HUDEP-2 (cell line): ENCODE data around the gene NOTCH4.

Experiments
- DNase-seq, 76 experiments: peaks; one replicate each; lab custom pipeline; 2025; ENCODE audit not compliant: unreplicated experiment in 76 of 76; lab: John Stamatoyannopoulos, UW

The NOTCH4 gene

DNA sequence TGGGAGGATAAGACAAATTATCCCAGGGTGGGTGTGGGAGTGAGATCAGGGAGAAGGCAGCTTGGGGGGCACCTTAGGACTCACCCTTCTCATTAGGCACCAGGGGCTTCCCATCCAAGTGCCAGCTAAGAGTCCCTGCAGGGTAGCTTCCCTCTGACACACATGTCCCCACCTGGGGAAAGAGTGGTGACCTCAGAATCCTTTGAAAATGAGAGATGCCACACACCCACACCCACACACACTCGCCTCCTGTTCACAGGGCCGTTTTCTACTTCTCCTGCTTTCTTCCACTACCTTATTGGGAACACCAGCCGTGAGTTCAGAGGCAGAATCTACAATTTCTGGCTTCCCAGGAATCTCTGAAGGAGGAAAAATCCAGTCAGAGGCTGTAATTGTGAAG, 40.8 kb downstream of the NOTCH4 start:
- no peak for DNase-seq

DNA sequence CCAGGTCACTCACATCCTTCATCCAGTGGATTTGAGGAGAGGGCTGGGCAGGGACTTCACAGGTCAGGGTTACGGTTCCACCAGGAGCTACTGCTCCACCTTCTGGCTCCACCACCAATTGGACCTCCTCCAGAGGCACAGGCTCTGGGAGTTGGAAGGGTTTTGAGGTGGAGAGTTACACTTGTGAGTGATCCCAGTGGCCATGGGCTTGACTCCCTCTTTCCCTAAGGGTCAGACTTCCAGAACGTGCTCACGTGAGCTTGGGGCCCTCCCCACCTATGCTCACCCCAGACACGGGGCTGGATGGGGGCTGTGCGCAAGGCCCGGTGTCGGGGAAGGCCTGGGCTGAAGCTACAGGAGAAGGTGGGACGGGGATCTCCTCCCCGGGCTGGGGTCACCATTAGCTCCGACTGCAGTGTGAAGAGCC, 41.3 kb downstream of the NOTCH4 start:
- DNase-seq: peak in 13 of 76 experiments; percentile 29 to 78 (median 50)

DNA sequence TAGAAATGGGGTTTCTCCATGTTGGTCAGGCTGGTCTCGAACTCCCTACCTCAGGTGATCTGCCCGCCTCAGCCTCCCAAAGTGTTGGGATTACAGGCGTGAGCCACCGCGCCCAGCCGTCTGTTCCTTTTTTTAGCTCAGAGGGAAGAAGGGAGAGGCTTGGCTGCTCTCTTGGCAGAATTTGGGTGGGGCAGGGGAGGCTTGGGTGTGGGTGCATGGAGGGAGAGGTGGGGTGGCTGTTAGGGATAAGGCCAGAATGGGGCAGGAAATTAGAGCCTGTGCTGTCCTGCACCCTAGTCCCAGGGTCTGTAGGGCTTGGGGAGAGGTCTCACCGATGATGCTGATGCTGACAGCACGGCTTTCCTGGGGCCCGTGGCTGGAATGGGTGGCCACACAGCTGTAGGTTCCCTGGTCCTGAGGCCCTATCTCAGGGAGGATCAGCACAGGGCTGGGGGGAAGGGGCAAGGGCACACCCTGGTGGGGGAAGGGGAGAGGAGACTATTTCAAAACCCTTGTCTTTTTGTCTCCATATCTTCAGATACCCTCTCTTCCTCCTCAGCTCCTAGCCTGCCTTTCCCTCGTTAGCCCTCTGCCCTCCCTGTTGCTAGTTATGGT, 41.8 kb downstream of the NOTCH4 start:
- peak in 64 of 76 experiments; percentile 23 to 87 (median 69) for DNase-seq

DNA sequence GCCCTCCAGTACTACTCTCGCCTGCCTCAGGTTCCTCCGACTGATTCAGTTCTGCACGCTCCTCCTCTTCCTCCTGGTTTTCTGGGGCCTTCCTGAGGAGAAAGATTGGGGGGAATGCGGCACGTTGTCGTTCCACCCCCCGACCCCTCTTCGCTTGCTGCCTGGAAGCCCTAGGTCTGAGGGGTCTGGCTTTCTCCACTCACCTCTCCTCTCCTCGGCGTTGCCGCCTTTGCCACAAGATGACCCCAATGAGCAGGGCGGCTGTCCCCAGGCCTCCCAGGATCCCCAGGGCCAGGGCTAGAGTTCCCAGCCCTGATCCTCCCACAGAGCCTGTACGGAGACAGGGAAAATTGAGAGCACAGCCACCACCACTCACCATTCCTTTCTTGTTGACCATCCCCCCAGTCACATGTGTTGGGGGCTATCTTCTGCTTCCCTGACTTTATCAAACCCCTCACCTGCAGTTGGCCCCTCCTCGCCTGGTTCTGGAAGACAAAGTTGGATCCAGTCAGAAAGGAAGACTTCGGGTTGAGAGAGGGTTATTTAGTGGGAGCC, 42.6 kb downstream of the NOTCH4 start:
- DNase-seq: no peak

DNA sequence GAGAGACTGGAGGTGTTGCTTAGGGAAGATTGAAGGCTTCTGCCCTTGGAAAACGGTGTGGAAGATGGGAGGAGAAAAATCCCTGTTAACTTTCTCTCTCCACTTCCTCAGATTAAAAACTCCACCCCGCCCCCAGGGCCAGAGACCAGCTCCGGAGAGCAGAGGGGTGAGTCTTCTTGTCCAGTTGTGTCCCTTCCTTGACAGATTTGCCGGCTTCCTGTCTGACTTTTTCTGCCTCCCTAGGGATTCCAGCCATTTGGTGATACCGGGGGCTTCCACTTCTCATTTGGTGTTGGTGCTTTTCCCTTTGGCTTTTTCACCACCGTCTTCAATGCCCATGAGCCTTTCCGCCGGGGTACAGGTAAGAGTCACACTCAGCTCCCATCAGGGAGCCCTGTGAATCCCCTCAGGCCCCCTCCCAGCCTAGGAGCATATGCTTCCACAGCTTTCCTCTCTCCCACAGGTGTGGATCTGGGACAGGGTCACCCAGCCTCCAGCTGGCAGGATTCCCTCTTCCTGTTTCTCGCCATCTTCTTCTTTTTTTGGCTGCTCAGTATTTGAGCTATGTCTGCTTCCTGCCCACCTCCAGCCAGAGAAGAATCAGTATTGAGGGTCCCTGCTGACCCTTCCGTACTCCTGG, 44.0 kb downstream of the NOTCH4 start:
- DNase-seq: no peak

DNA sequence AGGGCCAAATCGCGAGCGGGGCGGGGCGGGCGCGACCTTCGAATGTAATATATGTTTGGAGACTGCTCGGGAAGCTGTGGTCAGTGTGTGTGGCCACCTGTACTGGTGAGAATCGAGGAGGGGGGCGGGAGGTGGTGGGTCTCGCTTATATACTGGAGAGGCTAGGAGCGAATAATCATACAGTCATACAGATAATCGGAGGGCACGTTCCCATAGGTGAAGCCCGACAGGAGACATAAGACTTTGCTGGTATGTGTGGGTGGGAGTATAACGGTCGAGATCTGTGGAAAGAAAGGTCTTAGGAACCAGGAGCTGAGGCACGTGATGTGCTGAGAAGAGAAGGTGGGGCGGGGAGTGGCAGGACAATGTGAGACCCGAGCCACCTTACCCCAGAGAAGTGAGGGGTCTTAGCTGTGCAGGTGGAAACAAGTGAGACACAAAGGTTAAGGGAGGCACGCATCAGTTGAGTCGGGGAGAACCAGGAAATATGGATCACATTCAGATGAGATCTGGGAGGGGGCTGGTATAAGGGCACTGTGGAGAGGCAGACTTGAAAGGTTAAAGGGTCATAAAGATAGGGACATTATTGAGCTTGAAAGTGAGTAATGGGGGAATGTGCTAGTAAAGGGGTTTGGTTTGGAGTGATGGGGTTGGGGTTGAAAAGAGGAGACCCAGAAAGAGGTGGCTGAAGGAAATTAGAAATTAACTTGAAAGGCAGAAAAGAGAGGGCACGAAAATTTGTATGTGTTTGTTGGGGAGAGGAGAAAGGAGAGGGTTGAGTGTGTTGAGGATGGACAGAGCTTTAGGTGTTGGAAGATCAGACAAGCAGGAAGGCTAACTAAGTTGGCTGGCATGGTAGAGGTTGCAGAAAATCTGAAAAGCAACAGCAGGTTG, 45.1 kb downstream of the NOTCH4 start:
- peak in 1 of 76 experiments; percentile 65 for DNase-seq

DNA sequence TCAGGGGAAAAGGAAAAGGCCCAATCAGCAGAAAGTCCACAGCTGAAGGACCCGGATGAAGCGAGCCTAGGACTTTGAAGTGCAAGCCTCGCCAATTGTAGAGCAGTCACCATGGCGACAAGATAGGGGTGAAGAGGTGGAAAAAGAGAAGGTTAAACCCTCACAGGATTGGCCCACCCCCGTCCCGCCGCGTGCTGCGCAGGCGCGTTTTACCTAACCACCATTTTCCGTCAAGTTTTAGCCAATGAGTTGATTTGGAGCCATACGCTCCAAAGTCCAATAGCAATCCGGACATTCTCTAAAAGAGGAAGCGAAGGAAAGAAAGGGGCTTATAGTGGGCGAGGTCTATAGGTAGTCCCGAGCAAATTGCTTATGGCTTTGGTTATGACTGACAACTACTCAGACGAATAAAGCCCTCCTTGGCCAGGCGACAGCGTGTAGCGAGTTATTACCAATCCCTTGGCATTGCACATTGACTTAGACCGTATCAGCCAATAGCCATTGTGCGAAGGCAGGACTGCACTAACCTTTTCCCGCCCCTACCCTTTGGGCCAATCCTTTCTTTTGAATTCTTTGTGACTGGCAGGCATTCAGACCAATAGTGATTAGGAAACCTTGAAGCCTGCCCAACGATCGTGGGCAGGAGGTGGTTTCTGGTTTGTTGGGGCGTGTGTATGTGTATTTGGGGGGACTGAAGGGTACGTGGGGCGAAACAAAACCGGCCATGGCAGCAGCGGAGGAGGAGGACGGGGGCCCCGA, 45.9 kb downstream of the NOTCH4 start, which contains the start of gene RNF5:
Gene RNF5 (plus strand): TSS at position 618 of the 759 bp plus-strand sequence. CDS start 107 bp downstream, at position 725.
- DNase-seq: peak in 74 of 76 experiments; percentile 91 to 100 (median 99)

DNA sequence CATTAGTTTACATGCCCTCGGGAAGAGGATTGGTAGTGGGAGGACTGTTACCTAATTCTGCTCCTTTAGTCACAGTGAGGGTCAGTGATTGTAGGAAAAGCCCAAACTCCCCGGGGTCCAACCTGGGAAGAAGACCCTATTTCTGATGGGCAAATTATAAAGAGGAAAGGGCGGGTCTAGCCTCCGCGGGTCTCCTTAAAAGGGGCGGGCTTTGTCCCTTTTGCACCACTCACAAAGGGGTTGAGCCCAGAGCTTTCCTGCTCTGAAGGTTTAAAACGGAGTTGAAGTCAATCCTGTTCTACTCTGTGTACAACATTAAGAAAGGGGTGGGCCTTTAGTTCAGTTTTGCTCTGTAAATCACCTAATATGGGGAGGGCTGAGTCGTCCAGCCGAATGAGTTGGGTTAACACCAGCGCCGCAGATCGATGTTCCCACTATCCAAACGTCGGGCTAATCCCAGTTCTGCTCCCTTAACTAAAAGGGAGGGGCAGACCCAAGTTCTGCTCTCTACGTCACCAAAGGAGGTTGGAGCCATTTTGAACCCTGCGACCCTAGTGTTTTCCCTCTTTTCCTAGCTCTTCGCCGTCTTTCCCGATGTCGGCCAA, 46.6 kb downstream of the NOTCH4 start:
- peak in 36 of 76 experiments; percentile 21 to 74 (median 54) for DNase-seq

DNA sequence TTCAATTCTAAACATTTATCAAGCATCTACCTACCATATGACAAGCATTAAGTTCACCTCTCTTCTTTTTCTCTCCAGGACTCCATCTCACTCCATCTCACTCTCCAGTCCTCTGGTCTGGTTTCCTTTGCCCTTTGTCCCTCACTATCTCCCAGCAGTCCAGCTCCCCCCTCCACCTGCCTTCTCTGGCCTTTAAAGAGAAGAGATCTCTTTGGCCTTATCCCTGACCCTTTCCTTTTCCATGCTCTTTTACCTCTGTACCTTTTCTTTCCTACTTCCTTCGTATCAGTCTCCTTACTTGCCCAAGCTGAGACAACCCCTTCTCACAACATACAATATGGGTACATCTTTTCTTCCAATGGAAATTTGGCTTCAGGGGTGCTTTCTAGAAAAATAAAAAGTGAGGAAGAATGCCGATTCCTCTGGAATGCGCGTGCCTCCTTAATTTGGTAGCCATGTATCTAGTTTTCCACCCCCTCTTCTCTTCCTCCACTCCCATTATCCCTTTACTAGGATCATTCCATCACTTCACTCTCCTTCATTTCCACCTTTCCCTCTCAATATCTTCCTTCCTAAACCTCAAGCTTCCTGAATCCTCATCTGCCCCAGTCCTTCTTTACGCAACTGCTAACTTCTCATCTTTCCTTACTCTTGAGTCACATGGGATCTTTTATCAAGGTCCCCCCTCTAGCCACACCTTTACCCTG, 47.2 kb downstream of the NOTCH4 start:
- no peak for DNase-seq

DNA sequence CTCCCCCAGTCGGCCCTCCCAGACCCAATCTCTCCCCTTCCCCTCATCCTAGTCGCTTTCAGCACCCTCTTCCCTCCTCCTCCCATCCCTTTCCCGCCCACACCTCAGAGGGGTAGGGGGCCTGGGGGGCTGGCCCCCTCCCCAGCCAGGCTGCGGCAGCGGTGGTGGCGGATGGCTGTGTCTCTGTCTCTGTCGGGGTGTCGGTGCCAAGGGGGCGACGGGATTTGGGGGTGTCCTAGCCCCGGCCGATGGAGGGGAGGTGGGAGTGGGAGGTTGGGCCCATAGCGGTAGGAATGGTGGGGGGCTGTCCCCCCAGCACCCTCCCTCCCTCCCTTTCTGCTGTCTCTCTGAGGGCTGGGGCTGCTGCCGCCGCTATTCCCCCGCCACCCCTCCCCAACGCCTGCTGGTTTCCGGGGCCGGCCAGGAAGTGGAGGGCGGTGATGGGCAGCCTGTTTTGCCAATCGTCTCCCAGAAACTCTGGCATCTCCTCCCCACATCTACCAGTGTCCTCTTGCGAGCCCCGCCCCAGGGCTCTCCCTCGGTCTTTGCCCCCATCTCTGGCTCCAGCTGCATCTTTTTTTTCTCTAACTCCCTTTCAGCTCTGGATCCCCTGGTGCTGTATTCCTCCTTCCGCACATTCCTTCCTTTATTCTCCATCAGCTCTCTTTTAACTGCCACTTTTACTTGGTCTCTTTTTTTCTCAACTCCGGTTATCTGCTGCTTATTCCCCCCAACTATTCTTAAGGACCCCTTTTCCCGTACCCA, 48.0 kb downstream of the NOTCH4 start, which contains the start of gene AGPAT1:
Gene AGPAT1 (minus strand): TSS at position 374 of the 765 bp plus-strand sequence. CDS start 4,588 bp downstream, outside the sequence.
- DNase-seq: peak in 74 of 76 experiments; percentile 61 to 99 (median 97)

DNA sequence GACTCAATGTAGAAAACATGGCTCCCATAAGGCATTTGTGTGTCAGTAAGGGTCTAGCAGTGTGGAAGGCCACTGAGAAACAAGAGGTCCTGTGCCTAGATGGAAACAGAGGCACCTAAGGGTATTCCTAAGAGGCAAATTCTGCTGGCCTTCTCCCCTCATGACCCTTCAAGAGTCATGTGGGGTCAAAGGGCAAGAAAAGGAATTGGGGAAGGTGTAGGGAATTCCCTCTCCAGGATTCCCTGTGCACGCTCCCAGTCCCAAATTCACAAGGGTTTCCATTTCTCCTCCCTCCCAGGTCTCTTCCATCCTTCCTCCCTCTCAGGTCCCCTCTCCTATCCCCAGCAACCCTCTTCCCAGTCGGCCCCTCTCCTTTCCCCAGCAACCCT, 48.6 kb downstream of the NOTCH4 start:
- DNase-seq: no peak

DNA sequence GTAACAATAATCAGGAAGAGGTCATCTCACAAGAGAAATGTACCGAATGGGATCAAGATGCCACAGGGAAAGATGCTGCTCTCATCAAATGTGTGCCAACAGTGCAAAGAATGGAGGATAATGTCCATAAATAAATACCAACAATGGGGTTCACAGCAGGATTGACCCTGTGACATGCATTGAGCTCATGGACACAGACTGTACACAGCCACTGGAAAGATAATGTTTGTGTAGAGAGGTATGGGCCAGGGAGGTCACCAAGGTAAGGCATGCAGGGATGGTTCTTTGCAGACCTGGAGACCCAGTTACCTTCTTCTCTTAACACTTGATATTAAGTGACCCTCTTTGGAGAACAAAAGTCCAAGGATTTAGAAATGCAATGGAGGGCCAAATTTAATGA, 49.5 kb downstream of the NOTCH4 start:
- DNase-seq: no peak

DNA sequence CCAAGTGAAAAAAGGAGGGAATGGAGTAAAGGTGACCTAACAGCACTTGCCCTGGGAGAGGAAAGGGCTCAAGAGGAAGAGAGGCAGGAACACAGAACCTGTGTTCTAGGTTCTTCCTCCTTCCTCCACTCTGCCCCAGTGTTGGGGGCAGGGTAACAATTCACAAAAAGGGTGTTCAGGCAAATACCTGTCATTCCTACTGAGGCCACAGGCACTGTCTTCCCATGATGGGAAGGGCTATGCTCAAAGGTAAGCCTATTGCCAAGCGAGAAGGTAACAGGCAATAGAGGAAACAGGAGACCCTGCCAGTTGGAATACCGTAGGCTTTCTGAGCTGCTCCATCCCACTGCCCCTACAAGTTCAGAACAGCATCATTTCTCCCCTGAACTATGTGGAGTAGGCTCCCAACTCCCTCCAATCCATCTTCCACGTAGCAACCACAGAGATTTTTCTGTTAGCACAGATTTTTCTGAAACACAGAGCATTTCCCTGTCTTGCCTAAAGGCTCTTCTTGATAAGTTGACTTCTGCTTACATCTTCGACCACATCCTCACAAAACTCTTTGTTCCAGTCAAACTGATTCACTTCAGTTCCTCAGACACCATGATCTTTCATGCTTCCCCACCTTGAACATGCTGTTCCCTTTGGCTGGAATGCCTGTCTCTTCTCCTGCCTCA, 50.7 kb downstream of the NOTCH4 start:
- DNase-seq: no peak

DNA sequence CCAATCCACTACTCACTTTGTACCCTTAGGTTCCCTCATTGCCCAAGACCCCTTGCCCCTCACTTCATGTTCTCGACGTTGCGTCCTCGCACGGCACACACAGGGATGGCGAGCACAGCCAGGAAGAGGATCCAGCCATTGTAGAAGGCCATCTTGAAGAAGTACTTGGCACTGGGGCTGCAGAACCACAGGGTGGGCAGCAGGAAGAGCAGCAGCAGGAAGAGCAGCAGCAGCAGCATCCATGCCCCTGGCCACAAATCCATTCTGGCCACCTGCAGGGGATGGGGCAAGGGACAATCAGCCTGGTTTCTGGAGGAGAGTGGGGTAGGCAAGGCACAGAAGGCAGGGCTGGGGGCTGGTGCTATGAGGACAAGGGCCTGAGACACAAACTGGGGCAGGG, 52.6 kb downstream of the NOTCH4 start:
- DNase-seq: no peak

DNA sequence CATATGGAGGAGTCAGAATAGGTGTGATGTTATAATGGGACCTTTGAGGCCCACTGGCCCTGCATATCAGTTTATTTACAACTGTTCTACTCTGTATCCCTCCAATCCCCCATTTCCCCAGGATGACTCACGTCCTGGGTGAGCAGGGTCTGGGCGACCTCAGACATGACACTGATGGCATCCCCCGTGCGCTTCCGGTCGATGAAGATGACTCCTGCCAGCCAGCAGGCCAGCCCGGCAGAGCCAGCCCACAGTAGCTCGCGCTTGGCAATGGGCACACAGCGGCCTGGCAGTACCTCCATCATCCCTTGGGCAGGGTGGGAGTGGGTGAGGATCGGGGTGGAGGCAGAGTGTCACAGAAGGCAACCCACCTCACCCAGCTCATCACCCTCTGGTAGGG, 53.6 kb downstream of the NOTCH4 start:
- no peak for DNase-seq

DNA sequence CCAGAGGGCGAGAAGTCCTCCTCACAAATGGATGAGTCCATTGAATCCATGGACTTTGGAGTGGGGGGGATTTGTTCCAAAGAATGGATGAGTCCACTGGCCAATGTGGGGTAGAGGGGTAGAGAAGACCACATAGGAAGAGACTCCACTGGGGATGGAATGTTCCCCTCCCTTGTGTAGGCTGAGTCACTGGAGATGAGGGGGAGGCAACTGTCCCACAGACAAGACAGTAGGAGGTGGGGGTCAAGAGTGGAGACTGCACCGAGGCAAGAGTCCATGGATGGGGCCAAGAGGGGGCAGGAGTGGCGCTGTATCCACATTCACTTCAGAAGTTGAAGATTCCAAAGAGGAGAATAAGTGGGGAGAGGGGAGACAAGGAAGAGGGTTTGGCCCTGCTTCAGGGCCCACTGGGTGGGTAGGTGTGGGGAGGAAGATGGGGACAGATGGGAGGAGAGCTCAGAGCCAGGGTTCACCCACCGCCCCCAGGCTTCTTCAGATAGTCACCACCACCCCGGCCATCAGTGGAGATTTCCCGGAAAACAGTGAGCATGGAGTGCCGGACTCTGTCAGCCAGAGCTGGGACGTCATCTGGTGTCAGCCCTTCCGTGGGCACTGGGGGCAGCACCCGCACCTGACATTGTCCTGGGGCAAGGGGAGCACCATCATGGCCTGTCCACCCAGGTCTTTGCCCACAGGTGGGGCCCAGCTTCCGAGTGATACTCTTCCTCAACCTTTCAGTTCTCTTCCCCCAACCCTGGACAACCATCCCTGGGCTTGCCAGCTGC, 54.9 kb downstream of the NOTCH4 start:
- peak in 8 of 76 experiments; percentile 21 to 48 (median 28) for DNase-seq

DNA sequence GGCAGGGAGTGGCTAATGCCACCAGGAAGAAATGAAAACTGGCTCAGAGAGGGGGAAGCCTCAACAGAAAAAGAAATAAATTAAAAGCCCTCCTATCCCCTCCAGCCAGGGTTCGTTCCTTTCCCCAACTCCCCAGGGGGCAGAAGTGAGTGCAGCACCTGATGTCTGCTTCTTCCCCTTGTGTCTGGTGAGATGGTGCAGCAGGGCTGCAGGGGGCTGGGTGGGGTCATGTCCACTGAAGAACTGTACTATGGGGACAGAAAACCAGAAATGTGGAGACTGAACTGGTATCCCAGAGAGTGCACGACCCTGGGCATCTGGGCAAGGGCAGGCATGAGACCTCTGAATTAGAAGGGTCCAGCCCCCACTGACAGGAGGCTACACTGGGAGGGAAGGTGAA, 55.5 kb downstream of the NOTCH4 start:
- peak in 4 of 76 experiments; percentile 31 to 46 (median 36) for DNase-seq
